Activated effector memory CD4-positive, alpha-beta T cell treated with anti-CD3 and anti-CD28 coated beads, Interleukin-2, amount 50 U/mL, for 16 hours (primary cell): ENCODE data around the gene SPATA18.
"Not testable (repeated sequence)": the region's sequence is repeated elsewhere in the genome, so short reads cannot be mapped to it uniquely, and the experiment has no call there.

Experiments
- DNase-seq: peaks from one replicate; pipeline ENCODE4 v3.0.0-alpha.2; 2020

SPATA18 gene

GRCh38 chr4:52052475-52052780, 1.3 kb downstream of the SPATA18 start:
- DNase-seq = no peak

- DNase-seq = no peak
Observed at GRCh38 chr4:52054254-52054653, 3.1 kb downstream of the SPATA18 start.

DNA sequence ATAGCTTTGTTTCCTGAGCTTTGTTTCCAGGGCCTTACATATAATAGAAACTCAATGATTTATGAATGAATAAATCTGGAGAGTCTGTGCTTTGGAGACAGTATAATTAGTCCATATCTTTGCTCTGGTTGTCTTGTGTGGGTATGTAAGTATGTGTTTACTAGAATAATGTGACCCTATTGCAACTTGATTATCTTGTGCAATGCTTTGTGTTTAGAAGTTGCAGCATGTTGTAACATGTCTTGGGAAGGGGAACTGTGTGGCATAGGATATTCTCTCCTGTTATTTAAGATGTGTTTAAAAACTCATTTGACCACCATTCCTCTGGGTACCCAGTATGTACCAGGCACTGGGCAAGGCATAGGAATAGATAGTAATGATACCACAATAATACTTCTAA, 6.1 kb downstream of the SPATA18 start:
- no peak for DNase-seq

- no peak for DNase-seq
Observed at GRCh38 chr4:52058275-52058674, 7.2 kb downstream of the SPATA18 start.

DNA sequence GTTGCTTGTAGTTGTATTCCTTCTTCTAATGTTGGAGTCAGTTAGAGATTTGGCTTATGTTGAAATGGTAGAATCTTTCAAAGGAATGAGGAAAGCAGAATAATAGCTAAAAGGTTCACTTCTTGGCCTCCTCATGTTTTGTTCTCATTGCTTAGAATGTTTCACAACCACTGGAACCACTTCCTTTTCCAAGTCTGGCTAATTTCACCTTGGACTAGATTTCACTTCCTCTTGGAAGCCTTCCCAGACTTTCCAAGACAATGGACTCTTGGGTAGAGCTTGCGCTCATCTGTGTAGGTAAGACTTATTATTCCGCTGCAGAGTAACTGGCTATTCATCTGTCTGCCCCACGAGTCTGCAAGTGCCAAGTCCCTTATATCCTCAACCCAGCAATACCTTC, 8.3 kb downstream of the SPATA18 start:
- DNase-seq = no peak

GRCh38 chr4:52069571-52069970, 18.5 kb downstream of the SPATA18 start:
- DNase-seq = no peak

DNA sequence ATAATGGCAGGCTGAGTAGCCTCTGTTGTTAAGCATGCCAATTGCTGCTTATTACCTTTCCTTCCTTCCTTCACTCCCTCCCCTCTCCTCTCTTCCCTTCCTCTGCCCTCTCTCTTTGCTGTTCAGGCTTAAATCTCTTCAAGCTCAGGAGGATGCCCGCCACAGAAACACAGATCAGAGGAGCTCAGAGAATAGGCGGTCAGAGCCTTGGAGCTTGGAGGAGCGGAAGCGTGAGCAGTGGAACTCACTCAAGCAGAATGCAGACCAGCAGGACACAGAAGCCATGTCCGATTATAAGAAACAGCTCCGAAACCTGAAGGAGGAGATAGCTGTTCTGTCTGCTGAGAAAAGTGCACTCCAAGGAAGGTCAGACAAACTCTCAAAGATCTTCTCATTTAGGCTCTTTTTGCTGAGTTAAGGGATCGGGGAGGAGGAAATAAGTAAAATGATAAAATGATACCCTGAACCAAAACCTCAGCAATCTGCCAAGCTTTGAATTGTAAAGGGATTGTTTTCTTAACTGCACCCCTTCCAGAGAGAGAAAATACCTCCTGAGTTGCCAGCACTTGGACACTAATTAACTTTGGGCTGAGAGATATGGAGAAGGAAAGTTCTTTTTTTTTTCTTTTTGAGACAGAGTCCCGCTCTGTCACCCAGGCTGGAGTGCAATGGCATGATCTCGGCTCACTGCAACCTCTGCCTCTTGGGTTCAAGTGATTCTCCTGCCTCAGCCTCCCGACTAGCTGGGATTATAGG, 20.9 kb downstream of the SPATA18 start:
- DNase-seq = no peak

DNA sequence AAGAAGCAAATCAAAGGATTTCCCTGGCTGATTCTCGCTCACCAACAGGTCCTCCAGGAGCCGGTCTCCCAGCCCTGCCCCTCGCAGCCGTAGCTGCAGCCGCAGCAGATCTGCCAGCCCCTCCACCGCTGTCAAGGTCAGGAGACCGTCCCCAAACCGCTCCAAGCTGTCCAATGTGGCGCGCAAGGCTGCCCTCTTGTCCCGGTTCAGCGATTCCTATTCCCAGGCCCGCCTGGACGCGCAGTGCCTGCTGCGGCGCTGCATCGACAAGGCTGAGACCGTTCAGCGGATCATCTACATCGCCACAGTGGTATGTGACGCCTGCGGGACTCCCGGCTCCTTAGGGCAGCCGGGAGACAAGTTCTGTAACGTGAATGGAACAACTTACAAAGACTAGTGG, 25.6 kb downstream of the SPATA18 start:
- DNase-seq = no peak

DNA sequence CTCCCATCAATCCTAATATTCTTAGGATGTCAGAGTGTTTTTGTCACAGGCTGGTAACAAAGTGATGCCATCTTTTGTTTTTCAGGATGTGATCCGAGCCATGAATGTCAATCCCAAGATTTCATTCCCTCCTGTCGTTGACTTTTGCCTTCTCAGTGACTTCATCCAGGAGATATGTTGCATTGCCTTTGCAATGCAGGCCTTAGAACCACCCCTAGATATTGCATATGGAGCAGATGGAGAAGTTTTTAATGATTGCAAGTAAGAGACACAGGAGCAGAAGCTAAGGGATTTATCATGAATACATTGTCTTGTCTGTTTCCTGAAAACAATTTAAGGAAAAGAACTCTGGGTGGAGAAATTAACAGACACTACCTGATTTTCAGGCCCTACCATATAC, 28.6 kb downstream of the SPATA18 start:
- no peak for DNase-seq

DNA sequence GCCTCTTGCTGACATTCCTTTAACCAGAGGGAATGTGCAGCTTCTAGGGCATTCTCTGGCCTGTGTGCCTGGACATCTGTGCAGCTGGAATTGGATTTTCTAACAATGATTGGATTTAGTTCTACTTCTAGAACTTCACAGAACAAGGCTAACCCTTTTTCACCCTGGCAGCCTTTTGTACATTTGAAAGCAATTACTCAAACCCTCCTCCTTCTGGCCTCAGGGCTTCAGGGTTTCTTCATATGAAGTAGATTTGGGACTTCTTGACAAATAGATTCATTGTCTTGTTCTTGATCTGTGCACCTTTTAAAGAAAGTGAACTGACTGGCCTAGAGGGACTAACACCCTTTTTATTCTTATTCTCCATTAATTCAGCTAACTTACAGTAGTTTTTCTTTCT, 30.1 kb downstream of the SPATA18 start:
- no peak for DNase-seq

GRCh38 chr4:52086425-52086824, 35.3 kb downstream of the SPATA18 start:
- not testable (repeated sequence) for DNase-seq

DNA sequence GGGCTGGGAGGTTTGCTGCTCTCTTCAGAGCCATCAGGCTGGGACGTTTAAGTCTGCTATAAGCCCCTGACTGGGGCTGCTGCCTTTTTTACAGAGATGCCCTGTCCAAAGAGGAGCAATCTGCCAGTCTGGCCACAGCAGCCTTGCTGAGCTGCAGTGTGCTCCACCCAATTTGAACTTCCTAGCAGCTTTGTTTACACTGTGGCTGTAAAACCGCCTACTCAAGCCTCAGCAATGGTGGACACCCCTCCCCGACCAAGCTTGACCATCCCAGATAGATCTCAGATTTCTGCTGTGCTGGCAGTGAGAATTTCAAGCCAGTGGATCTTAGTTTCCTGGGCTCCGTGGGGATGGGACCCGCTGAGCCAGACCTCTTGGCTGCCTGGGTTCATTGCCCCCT, 40.7 kb downstream of the SPATA18 start:
- DNase-seq = no peak

- DNase-seq = no peak
Observed at GRCh38 chr4:52093466-52093865, 42.4 kb downstream of the SPATA18 start.

DNA sequence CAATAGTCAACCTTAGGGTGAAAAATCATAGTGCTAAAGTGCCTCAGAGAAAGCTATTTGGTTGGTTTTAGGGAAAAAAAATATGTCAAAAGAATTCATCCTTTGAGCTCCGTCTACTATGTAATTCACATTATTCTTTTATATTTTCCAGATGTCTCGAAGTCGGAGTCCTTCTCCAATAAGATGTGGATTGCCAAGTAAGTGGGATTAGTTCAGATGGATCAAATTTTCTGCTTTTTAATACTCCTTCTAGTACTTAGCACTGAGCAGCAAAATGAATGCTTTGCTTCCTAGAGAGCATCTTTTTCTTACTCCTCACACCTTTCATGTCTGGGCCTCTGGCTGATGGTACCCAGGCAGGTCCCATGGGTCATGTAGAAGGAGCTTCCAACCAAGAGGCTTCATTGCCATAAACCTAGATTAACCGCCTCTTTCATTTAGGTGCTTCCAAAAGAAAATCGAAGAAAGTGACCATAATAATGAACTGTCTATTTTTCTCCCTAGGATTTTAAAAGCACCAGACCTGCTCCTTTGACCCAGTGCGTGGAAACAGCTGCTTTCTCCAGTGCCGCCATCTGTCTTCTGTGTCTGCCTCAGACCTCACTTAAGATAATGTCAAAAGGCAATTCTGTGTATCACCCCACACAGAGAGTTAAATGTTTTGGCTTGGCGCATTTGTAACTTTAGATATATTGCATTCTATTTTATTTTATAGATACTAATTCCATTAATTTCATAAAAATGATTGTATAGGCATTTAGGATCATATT, 43.5 kb downstream of the SPATA18 start:
- DNase-seq = no peak

DNA sequence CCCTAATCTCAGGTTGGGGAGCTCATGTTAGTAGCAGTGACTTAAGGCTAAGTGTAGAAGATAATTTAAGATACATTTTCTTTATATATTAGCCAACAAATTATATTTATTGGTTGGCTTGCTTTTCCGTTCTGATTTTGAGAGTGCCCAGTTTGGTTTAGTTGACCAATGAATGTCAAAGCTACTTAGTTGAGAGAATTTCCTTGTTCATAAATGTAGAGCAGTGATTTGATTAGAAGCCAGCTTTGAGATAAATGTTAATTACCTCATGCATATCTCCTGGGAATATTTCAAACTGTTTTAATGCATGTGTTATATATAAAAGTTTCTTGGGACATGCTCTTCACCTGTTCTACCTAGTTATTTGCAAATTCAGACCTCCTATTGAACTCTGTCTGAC, 44.3 kb downstream of the SPATA18 start:
- DNase-seq = no peak

DNA sequence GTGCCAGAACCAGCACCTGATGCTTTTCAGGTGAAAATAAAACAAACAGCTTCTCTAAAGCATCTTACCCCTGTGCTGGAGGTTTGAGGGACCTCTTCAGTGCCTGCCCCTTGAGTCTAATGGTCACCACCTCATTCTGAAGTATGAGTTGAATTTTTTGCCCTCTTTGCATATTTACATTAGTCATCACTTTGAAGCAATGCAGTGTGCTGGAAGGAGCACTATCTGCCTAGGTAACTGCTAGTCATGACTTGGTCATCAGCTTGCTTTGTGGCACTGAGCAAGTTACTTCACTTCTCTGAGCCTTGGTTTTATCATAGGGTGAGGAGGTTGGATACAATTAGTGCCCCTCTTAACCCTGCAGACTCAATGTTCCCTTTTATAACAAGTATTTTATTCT, 44.9 kb downstream of the SPATA18 start:
- DNase-seq = no peak

- no peak for DNase-seq
Observed at GRCh38 chr4:52098618-52099017, 47.5 kb downstream of the SPATA18 start.

- no peak for DNase-seq
Observed at GRCh38 chr4:52099860-52100461, 48.9 kb downstream of the SPATA18 start.

DNA sequence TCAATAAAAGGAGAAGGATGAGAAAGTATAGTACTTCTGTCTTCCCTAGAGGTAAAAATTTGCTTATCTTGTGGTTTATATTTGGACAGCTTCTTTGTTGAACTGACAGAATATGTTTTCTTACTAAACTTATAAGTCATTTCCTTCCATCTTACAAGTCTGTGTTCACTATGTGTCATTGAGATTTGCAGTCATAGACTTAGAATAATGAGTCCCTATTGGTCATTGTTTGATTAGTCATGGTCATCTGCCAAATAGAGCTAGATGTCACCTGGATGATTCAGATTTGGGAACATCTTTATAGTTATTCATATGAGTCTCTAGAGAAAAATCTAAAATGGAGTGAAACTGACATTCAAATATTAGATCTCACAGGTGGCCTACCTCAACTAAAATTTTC, 51.5 kb downstream of the SPATA18 start:
- no peak for DNase-seq

DNA sequence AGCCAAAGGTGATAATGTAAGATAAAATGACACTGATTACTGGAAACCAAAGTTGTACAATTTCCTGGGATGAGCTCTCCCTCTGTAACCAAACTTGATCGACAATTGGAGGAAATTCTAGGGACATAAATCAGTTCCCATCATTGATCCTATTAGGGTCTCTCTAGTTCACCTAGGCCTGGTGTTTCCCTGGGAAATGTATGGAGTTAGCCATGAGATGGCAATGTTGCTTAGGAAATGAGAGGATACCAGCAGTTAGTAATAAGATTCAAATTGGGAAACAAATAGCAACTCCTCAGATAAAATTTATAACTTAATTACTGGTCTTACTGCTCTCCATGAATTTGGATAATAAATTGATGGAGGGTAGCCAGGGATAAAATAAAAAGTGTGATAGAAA, 52.2 kb downstream of the SPATA18 start:
- no peak for DNase-seq

DNA sequence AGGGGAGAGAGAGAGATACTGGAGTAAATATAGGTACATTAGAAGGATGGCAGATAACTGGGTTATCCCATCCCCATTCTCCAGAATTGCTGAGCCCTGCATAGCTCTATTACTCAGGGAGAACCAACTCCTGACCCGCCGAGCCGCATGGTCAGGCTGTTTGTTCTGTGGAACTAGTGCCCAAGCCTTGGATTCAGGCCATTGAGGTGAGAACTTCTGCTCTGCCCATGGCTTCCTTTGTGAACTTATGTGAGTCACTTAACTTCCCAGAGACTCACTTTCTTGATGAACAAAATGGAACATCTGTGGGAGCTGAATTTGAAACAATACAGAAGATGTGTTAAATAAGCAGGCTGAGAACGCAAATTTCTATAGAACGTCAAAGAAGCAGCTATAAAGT, 54.2 kb downstream of the SPATA18 start:
- DNase-seq = no peak

GRCh38 chr4:52106191-52106590, 55.1 kb downstream of the SPATA18 start:
- DNase-seq = no peak

GRCh38 chr4:52106660-52107059, 55.6 kb downstream of the SPATA18 start:
- no peak for DNase-seq

GRCh38 chr4:52107336-52107735, 56.2 kb downstream of the SPATA18 start:
- no peak for DNase-seq
